HEK293 (cell line): Measurements from ENCODE around the gene CLTB.

Experiments
- CTCF ChIA-PET: fragments of 350-600 bp; formaldehyde crosslinking; extraction: SDS; loops from one replicate; lab custom pipeline; 2021; ENCODE audit warnings: antibody characterized with exemption; lab: Yijun Ruan, JAX
- POLR2A ChIA-PET: fragments of 300-600 bp; formaldehyde crosslinking; extraction: SDS; loops from one replicate; lab custom pipeline; 2020; ENCODE audit warnings: antibody characterized with exemption, inconsistent platforms; lab: Yijun Ruan, JAX
- H3K27ac ChIP-seq: fragments of 200-500 bp; sonication (Bioruptor generic); 2 replicates; pipeline ENCODE4 v1.5.1; 2014; ENCODE audit warnings: low read depth, low read length, control low read depth, inconsistent platforms; ENCODE audit errors: extremely low read depth
- H3K36me3 ChIP-seq, 2 experiments: fragments of 200-500 bp in 1 of 2; sonication (Bioruptor generic) in 1 of 2; 1 replicate in 1 of 2; 2 replicates in 1 of 2; pipeline ENCODE4 v1.5.1; 2014 to 2017; ENCODE audit warnings: inconsistent platforms in 2 of 2, low read length in 2 of 2; ENCODE audit not compliant: control insufficient read depth in 2 of 2, insufficient read depth in 1 of 2
- H3K4me1 ChIP-seq: fragments of 200-500 bp; sonication (Bioruptor generic); 2 replicates; pipeline ENCODE4 v1.5.1; 2014; ENCODE audit warnings: mild to moderate bottlenecking, low read length, inconsistent platforms; ENCODE audit not compliant: control insufficient read depth, insufficient read depth
- H3K4me3 ChIP-seq: 2 replicates; pipeline ENCODE4 v1.5.1; 2011; ENCODE audit warnings: low read depth, mild to moderate bottlenecking, control low read depth, low read length, moderate library complexity
- H3K9me3 ChIP-seq: fragments of 200-500 bp; sonication (Bioruptor generic); 2 replicates; pipeline ENCODE4 v1.5.1; 2014; ENCODE audit warnings: low read depth, low read length, inconsistent platforms; ENCODE audit not compliant: control insufficient read depth, insufficient read depth
- GLI2 ChIP-seq: fragments of 450-650 bp; formaldehyde crosslinking; IDR thresholded peaks from 2 replicates; pipeline ENCODE4; 2017; ENCODE audit warnings: missing biosample characterization, missing genetic modification characterization, low read depth, borderline replicate concordance
- KLF16 ChIP-seq: fragments of 450-650 bp; formaldehyde crosslinking; IDR thresholded peaks from 2 replicates; pipeline ENCODE4 v1.5.1; 2017; ENCODE audit warnings: missing biosample characterization, missing genetic modification characterization
- KLF7 ChIP-seq: fragments of 450-650 bp; formaldehyde crosslinking; IDR thresholded peaks from 2 replicates; pipeline ENCODE4 v1.5.1; 2016; ENCODE audit warnings: missing biosample characterization, missing genetic modification characterization, borderline replicate concordance
- KLF9 ChIP-seq: fragments of 450-650 bp; formaldehyde crosslinking; IDR thresholded peaks from 2 replicates; pipeline ENCODE4 v1.5.1; 2016; ENCODE audit warnings: missing biosample characterization, missing genetic modification characterization, low read depth
- ZBTB7A ChIP-seq: fragments of 450-650 bp; formaldehyde crosslinking; IDR thresholded peaks from 2 replicates; pipeline ENCODE4 v1.5.1; 2016; ENCODE audit warnings: low read depth, missing biosample characterization, missing genetic modification characterization
- ZNF184 ChIP-seq: fragments of 450-650 bp; IDR thresholded peaks from 2 replicates; pipeline ENCODE4 v1.5.1; 2018; ENCODE audit warnings: missing biosample characterization, mild to moderate bottlenecking, missing genetic modification characterization
- ZNF239 ChIP-seq: fragments of 450-650 bp; formaldehyde crosslinking; IDR thresholded peaks from 2 replicates; pipeline ENCODE4 v1.5.1; 2016; ENCODE audit warnings: missing biosample characterization, missing genetic modification characterization
- ZNF24 ChIP-seq: fragments of 450-650 bp; formaldehyde crosslinking; IDR thresholded peaks from 2 replicates; pipeline ENCODE4 v1.5.1; 2016; ENCODE audit warnings: missing biosample characterization, missing genetic modification characterization
- ZNF335 ChIP-seq: fragments of 450-650 bp; formaldehyde crosslinking; conservative IDR thresholded peaks from 2 replicates; pipeline ENCODE4 v1.5.1; 2016; ENCODE audit warnings: missing biosample characterization, missing genetic modification characterization
- ZNF416 ChIP-seq: fragments of 450-650 bp; formaldehyde crosslinking; IDR thresholded peaks from 2 replicates; pipeline ENCODE4 v1.5.1; 2016; ENCODE audit warnings: missing biosample characterization, missing genetic modification characterization
- ZNF473 ChIP-seq: fragments of 450-650 bp; formaldehyde crosslinking; IDR thresholded peaks from 2 replicates; pipeline ENCODE4 v1.5.1; 2017; ENCODE audit warnings: missing biosample characterization, missing genetic modification characterization
- ZNF48 ChIP-seq: fragments of 450-650 bp; formaldehyde crosslinking; IDR thresholded peaks from 2 replicates; pipeline ENCODE4 v1.5.1; 2016; ENCODE audit warnings: missing biosample characterization, missing genetic modification characterization
- ZNF571 ChIP-seq: fragments of 450-650 bp; formaldehyde crosslinking; IDR thresholded peaks from 2 replicates; pipeline ENCODE4 v1.5.0; 2017; ENCODE audit warnings: missing biosample characterization, missing genetic modification characterization
- ZNF629 ChIP-seq: fragments of 450-650 bp; formaldehyde crosslinking; IDR thresholded peaks from 2 replicates; pipeline ENCODE4 v1.5.1; 2017; ENCODE audit warnings: missing biosample characterization, missing genetic modification characterization
- ZNF654 ChIP-seq: fragments of 450-650 bp; formaldehyde crosslinking; IDR thresholded peaks from 2 replicates; pipeline ENCODE4 v1.5.1; 2016; ENCODE audit warnings: low read depth, missing biosample characterization, missing genetic modification characterization
- ZNF660 ChIP-seq: fragments of 450-650 bp; IDR thresholded peaks from 2 replicates; pipeline ENCODE4 v1.5.1; 2018; ENCODE audit warnings: missing biosample characterization, mild to moderate bottlenecking, missing genetic modification characterization
- TF ChIP-seq, protein P1 (sequence below): fragments of 450-650 bp; formaldehyde crosslinking; IDR thresholded peaks from 2 replicates; pipeline ENCODE4 v1.5.1; 2016; ENCODE audit warnings: missing biosample characterization, missing genetic modification characterization, borderline replicate concordance
- TF ChIP-seq, protein P2 (sequence below): fragments of 450-650 bp; formaldehyde crosslinking; IDR thresholded peaks from 2 replicates; pipeline ENCODE4 v1.5.1; 2016; ENCODE audit warnings: missing biosample characterization, missing genetic modification characterization
- TF ChIP-seq, protein P3 (sequence below): fragments of 450-650 bp; formaldehyde crosslinking; IDR thresholded peaks from 2 replicates; pipeline ENCODE4 v1.5.0; 2017; ENCODE audit warnings: missing biosample characterization, missing genetic modification characterization, borderline replicate concordance
- TF ChIP-seq, protein P4 (sequence below): fragments of 450-650 bp; formaldehyde crosslinking; IDR thresholded peaks from 2 replicates; pipeline ENCODE4 v1.5.1; 2016; ENCODE audit warnings: missing biosample characterization, missing genetic modification characterization

The CLTB gene

DNA sequence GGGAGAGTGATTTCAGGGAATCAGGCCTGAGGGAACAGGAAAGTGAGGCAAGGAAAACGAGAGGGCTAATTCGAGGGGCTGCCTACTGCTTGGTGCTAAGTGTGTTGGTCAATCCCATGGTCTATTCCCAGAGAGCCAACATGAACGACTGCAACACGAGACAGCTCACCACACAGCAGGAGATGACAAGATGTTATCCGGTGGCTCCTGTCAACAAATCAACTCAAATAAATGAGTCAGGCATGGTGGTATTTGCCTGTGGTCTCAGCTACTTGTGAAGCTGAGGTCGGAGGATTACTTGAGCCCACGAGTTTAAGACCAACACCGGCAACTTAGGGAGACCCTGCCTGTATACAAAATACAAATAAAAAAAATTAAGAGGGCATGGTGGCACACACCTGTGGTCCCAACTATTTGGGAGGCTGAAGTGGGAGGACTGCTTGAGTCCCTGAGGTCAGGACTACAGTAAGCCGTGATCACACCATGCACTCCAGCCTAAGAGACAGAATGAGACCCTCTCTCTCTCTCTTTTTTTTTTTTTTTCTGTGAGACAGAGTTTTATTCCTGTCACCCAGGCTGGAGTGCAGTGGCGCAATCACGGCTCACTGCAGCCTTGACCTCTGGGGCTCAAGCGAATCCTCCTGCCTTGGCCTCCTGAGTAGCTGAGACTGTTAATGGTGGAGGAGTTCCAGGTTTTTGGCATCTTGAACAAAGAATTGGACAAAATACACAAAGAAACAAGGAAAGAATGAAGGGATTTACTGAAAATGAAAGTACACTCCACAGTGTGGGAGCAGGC lies 22.8 kb upstream of the CLTB start (continued):
- TF ChIP-seq, protein P1, sequence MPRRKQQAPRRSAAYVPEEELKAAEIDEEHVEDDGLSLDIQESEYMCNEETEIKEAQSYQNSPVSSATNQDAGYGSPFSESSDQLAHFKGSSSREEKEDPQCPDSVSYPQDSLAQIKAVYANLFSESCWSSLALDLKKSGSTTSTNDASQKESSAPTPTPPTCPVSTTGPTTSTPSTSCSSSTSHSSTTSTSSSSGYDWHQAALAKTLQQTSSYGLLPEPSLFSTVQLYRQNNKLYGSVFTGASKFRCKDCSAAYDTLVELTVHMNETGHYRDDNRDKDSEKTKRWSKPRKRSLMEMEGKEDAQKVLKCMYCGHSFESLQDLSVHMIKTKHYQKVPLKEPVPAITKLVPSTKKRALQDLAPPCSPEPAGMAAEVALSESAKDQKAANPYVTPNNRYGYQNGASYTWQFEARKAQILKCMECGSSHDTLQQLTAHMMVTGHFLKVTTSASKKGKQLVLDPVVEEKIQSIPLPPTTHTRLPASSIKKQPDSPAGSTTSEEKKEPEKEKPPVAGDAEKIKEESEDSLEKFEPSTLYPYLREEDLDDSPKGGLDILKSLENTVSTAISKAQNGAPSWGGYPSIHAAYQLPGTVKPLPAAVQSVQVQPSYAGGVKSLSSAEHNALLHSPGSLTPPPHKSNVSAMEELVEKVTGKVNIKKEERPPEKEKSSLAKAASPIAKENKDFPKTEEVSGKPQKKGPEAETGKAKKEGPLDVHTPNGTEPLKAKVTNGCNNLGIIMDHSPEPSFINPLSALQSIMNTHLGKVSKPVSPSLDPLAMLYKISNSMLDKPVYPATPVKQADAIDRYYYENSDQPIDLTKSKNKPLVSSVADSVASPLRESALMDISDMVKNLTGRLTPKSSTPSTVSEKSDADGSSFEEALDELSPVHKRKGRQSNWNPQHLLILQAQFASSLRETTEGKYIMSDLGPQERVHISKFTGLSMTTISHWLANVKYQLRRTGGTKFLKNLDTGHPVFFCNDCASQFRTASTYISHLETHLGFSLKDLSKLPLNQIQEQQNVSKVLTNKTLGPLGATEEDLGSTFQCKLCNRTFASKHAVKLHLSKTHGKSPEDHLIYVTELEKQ: no peak
- no peak for TF ChIP-seq KLF9 (tag by site-specific recombination)
- 0 out of 2 replicates have a peak, but pooled peaks have one; percentile 33 for TF ChIP-seq ZNF184 (tag by site-specific recombination)
- TF ChIP-seq, protein P2, sequence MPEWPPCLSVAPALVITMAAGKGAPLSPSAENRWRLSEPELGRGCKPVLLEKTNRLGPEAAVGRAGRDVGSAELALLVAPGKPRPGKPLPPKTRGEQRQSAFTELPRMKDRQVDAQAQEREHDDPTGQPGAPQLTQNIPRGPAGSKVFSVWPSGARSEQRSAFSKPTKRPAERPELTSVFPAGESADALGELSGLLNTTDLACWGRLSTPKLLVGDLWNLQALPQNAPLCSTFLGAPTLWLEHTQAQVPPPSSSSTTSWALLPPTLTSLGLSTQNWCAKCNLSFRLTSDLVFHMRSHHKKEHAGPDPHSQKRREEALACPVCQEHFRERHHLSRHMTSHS (tag by site-specific recombination): no peak
- no peak for TF ChIP-seq ZBTB7A (tag by site-specific recombination)
- TF ChIP-seq ZNF24 (tag by site-specific recombination): 0 out of 2 replicates have a peak, but pooled peaks have one; percentile 27
- no peak for TF ChIP-seq ZNF48 (tag by site-specific recombination)
- 0 out of 2 replicates have a peak, but pooled peaks have one; percentile 17 for TF ChIP-seq ZNF335 (tag by site-specific recombination)
- TF ChIP-seq, all 188 proteins: peak for 7

DNA sequence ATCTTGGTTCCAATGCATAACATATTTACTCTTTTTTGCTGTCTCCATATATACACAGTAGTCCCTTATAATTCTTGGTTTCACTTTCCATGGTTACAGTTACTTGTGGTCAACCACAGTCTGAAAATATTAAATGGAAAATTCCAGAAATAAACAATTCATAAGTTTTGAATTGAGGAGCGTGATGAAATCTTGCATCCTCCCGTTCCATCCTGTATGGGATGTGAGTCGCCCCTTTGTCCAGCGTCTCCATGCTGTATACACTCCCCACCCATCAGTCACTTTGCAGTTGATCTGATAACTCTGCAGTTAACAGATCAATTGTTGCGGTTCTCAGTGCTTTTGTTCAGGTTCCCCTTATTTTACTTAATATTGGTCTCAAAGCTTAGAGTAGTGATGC lies 20.3 kb upstream of the CLTB start:
- Histone ChIP-seq H3K4me3 (no peak overlapping the region), H3K4me1 (no peaks in the 10 kb centered on the region), H3K9me3 (no peaks in the 10 kb centered on the region), H3K36me3 (no peaks in the 10 kb centered on the region), H3K27ac (no peak overlapping the region)
- TF ChIP-seq KLF7 (no peak), ZNF48 (tag by site-specific recombination) (no peak), ZNF24 (tag by site-specific recombination) (no peak; the same call in 1 of the 2 replicates), KLF16 (no peak), ZNF629 (tag by site-specific recombination) (no peak), ZNF571 (tag by site-specific recombination) (no peak), ZNF239 (tag by site-specific recombination) (no peak), GLI2 (no peak), ZNF335 (tag by site-specific recombination) (0 out of 2 replicates have a peak, but pooled peaks have one; percentile 35), ZNF416 (tag by site-specific recombination) (no peak), ZNF473 (tag by site-specific recombination) (no peak), ZNF654 (tag by site-specific recombination) (no peak), ZNF660 (tag by site-specific recombination) (0 out of 2 replicates have a peak, but pooled peaks have one; percentile 15)
- TF ChIP-seq, protein P3, sequence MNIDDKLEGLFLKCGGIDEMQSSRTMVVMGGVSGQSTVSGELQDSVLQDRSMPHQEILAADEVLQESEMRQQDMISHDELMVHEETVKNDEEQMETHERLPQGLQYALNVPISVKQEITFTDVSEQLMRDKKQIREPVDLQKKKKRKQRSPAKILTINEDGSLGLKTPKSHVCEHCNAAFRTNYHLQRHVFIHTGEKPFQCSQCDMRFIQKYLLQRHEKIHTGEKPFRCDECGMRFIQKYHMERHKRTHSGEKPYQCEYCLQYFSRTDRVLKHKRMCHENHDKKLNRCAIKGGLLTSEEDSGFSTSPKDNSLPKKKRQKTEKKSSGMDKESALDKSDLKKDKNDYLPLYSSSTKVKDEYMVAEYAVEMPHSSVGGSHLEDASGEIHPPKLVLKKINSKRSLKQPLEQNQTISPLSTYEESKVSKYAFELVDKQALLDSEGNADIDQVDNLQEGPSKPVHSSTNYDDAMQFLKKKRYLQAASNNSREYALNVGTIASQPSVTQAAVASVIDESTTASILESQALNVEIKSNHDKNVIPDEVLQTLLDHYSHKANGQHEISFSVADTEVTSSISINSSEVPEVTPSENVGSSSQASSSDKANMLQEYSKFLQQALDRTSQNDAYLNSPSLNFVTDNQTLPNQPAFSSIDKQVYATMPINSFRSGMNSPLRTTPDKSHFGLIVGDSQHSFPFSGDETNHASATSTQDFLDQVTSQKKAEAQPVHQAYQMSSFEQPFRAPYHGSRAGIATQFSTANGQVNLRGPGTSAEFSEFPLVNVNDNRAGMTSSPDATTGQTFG: no peak
- TF ChIP-seq, protein P4, sequence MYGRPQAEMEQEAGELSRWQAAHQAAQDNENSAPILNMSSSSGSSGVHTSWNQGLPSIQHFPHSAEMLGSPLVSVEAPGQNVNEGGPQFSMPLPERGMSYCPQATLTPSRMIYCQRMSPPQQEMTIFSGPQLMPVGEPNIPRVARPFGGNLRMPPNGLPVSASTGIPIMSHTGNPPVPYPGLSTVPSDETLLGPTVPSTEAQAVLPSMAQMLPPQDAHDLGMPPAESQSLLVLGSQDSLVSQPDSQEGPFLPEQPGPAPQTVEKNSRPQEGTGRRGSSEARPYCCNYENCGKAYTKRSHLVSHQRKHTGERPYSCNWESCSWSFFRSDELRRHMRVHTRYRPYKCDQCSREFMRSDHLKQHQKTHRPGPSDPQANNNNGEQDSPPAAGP (tag by site-specific recombination): no peak
- CTCF ChIA-PET: interaction anchor here (0.9 kb wide), 1 partner anchor 12 kb away, joined by 3 read pairs; the partner anchor contains the start of gene FAF2
- POLR2A ChIA-PET: no interaction called here
